GM19240 (cell line): ENCODE data around the gene ACOX3.

Source experiments
- DNase-seq: peaks from one replicate; pipeline ENCODE4 v3.0.0; 2011; ENCODE audit warnings: low spot score; ENCODE audit not compliant: insufficient read length

Gene ACOX3

DNA sequence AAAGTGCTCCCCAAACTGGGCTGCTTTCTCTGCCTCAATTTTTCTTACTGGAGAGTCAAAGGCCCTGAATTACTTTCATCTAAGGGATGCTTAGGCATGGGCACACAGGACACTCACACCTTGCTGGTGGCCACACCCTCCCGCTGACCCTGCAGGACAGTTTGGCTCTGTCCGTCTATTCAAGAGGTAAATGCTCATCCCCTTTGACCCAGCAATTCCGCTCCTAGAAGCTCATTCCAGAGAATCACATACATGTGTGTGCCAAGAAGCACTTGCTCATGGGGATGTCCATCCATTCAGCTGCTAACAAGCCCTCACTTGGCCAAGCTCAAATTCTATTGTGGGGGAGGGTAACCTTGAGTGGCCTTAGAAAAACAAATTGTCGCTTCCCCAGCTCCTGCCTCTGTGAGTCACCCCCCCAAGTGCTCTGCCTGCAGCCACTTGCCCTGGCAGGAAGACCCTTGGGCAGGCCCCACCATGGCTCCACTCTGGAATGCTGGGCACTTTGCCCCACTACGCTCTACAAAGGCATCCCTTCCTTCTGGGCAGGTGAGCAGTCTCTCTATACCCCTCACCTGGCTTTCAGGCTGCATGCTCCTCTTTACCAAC, 116.5 kb downstream of the ACOX3 start:
- DNase-seq = no peak

DNA sequence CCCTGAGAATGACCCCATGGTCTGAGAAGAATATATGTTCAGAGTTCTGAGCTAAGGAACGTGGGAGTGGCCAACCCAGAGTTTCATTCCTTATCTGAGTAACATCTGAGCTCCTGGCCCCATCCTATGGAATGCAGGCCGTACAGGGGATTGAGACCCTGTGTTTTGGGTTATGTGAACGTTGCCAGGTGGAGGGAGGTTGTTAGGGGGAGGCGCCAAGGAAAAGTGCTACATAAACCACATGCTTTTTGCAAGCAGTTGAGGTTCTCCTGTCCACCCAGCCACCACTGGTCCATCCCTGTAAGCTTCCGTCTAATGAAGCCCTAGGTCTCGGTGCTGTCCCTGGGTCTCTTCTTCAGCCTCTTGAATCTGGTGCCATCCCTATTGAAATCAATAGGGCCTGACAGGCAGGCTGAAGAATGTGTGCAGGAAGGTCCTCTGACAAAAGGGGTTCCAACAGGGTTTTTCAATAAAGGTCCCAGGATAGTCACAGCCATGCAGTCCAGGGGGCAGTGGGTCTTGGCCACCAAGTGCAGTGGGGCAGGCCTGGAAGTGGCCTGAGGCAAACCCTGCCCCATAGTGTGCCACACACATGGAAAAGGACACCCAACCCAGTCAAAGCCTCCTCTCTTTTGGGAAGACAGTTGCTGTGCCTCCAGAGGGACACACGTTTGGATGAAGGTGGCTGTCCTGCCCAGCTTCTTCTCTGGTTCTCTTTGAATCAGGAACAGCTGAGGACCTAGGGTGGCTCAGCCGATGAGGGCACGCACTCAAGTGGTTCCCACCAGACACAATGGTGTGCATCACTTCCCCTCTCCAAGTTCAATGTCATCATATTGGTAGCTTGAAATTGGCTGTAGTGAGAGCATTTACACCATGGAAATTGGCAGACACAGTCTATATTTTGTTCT, 117.5 kb downstream of the ACOX3 start:
- no peak for DNase-seq

DNA sequence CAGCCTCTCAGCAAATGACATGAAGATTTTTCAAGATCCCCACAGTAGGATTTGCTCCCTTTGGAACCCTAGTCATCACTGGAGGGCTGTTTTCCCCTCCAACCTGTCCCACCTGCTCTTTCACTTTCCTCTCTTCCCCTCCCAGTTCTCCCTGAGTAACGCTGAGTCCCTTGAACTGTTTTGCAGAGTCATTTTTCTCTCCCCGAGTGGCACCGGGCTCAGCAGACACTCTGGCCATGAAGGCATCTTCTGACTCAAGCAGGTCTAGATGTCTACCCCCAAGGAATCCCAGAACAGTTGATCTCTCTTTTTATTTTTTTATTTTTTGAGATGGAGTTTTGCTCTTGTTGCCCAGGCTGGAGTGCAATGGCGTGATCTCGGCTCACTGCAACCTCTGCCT, 118.8 kb downstream of the ACOX3 start:
- no peak for DNase-seq

DNA sequence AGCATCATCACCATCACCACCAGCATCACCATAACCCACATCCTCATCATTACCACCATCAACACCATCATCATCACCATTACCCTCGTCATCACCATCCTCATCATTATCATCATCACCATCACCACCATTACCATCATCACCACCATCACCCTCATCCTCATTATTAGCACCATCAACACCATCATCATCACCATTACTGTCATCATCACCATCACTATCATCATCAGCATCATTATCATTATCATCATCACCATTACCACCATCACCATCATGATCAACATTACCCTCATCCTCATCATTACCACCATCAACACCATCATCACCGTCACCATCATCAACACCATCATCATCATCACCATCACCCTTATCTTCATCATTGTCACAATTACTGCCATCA, 119.3 kb downstream of the ACOX3 start:
- no peak for DNase-seq

DNA sequence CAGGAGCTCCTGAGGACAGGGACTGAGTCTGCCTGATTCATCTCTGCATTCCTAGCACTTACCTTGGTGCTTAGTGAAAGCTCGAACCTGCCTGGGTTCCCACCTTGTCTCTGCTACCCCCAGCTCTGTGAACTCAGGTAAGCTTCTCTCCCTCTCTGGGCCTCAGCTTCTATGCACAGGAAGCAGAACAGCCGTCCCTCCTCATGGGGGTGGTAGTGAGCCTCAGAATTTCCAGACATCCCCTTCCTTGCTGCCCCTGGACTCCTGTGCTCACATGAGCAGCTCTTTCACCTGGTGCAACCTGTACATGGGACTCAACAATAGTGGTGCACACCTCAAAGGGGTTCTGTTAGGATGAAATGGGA, 120.2 kb downstream of the ACOX3 start:
- no peak for DNase-seq

DNA sequence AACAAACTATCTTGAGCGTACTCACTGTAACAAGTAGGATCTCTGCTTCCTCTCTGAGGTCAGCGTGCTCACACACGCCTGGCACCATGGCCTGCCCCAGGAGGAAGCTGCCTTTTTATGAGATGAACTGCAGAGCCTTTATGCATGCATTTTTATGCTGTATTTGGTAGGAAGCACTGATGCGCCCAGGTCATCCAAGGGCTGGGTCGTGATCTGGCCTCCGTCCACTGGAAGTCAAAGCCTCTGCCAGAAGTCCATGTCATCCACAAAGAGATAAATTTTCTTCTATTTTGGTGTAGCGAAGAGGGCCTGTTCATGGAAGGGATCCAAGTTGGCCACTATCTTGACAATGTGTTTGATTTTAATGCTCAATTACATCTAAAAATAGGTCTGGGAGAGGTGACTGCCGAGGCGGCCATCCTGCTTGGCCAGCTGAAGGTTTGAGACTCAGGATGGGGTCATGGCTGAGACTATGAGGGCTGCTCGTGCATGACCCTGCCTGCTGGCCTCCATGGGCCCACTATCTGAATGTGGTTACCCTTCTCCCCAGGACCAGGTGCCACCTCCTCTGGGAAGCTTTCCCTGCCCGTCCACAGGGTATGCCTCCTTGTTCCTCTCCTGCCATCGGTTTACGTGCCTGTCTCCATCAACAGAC, 120.7 kb downstream of the ACOX3 start:
- no peak for DNase-seq

DNA sequence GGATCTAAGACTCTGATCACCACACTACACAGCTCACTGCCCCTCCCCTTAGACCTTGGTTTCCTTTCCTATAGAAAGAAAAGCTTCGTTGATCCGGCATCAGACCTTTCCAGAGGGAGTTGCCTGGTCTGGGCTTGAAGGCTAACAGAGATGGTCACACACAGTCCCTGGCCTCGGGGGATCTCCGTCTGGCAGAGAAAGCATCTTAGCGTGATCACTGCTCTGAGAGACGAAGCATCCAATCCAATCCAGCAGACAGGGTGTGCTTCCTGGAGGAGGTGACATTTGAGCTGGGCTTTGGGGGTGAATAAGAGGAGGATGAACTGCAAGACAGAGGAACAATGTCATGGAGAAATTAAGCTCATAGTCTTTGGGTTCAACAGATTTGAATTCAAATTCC, 121.5 kb downstream of the ACOX3 start:
- no peak for DNase-seq

DNA sequence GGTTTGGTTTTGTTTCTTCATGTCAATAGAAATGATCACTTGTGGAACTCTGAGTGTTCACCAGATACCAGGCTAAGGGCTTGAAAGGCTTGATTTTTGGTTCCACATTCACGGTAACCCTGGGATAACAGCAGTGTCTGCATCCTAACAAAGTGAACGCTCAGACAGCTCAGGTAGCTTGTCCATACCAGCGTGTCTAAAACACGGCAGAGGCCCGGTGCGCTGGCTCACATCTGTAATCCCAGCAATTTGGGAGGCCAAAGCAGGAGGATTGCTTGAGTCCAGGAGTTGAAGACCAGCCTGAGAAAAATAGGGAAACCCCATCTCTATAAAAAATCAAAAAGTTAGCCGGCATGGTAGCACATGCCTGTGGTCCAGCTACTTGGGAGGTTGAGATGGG, 122.0 kb downstream of the ACOX3 start:
- no peak for DNase-seq

DNA sequence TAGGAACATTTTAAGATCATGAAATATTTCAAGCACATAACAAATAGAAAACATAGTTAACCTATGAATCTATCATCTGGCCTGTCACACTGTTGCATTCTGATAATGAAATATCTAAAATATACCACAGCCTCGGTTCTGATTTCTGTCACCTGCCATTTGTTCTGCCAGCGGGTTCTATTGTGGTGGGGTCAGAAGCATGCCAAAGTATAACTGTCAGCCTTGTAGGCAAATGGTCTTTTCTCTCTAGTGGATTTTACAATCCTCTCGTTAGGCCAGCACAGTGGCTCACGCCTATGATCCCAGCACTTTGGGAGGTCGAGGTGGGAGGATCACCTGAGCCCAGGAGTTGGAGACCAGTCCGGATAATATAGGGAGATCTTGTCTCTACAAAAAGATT, 123.0 kb downstream of the ACOX3 start:
- no peak for DNase-seq

DNA sequence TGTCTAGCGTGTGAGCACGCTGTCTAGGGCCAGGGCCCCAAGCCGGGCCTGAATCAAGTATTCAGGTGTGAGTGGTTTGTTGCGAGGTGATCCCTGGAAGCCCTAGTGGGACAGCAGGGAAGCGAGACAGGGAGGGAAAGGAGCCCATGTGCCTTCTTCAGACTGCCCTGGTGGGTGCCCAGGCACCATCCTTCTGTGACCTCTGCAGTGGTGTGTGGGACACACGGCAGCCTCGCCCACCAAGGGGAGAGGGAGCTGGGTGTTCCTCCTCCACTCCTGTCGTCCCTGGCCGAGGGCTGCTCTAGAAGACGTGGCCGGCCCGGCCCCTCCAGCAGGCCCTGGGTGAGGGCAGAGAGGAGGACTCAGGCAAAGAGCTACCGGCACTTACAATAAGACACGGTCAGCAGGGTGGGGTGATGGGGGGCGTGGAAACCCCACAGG, 123.6 kb downstream of the ACOX3 start:
- DNase-seq = no peak
